Measurements from ENCODE around the gene ATP6V0B.

Gene ATP6V0B

DNA sequence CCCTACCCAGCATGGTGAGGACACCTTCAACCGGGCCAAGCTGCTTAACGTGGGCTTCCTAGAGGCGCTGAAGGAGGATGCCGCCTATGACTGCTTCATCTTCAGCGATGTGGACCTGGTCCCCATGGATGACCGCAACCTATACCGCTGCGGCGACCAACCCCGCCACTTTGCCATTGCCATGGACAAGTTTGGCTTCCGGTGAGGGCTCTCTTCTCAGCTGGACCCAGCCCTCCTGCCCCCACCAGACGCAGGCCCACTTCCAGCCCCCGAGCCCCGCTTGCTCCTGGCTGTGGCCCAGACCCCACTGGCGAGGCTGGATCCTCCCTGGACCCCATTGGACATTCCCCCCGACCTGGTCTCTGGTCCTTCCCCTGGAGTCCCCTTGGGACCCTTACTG is 10.1 kb downstream of the ATP6V0B start:
- H3K4me3 ChIP-seq (ENCODE audit: low read depth, low read length): no peak overlapping the region
- TF ChIP-seq, protein P1, sequence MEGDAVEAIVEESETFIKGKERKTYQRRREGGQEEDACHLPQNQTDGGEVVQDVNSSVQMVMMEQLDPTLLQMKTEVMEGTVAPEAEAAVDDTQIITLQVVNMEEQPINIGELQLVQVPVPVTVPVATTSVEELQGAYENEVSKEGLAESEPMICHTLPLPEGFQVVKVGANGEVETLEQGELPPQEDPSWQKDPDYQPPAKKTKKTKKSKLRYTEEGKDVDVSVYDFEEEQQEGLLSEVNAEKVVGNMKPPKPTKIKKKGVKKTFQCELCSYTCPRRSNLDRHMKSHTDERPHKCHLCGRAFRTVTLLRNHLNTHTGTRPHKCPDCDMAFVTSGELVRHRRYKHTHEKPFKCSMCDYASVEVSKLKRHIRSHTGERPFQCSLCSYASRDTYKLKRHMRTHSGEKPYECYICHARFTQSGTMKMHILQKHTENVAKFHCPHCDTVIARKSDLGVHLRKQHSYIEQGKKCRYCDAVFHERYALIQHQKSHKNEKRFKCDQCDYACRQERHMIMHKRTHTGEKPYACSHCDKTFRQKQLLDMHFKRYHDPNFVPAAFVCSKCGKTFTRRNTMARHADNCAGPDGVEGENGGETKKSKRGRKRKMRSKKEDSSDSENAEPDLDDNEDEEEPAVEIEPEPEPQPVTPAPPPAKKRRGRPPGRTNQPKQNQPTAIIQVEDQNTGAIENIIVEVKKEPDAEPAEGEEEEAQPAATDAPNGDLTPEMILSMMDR (IDR thresholded peaks at IDR 0.05; ENCODE audit: low read depth, low read length, missing control alignments): no peak
- DNase-seq (ENCODE audit: low read depth): no peak

DNA sequence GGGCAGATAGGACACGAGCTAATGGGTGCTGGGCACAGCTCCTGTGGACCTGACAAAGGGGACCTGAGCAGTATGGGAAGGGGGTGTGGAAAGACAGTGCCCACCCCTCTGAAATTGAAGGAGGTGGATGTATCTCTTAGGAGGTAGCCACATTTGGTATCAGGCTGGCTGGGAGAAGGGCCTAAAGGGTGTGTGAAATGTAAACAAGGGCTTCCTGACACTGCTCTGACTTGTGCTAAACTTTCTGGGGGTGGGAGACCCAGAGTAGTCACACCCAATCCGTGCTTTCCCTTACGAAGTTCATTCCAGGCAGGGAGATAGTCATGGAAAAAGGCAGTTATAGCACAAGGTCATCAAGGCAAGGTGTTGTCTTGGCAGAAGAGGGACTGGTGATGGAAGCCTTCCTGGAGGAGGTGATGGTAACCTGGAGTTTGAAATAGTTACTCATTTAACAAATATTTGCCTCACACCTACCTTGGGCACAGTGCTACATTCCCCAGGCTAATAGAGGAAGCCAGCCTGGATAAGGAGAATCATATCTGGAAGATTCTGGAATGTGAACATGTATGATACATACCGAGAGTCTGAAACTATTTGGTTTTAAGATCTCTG is 11.3 kb downstream of the ATP6V0B start:
- no peak overlapping the region for H3K4me3 ChIP-seq (ENCODE audit: low read depth, low read length)
- TF ChIP-seq, protein P1 (IDR thresholded peaks at IDR 0.05; ENCODE audit: low read depth, low read length, missing control alignments): no peak
- DNase-seq (ENCODE audit: low read depth): no peak

DNA sequence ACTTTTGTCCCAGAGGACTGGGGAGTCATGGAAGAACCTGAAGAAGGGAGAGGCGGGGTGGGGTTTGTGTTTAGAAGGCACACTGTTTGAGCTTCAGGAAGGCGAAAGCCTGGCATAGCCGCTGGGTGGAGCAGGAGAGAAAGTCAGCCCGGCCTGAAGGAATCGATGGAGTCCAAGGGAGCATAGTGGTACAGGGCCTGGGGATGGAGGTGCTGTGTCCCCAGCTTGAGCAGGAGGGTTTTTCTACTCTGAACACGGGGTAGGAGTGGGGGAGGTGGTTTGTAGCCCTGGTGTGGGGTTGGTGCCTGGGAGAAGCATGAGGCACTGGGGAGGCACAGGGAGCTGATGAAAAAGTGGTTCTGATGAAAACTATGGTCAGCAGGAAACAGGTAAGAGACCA is 12.0 kb downstream of the ATP6V0B start:
- H3K4me3 ChIP-seq (ENCODE audit: low read depth, low read length): no peak overlapping the region
- TF ChIP-seq, protein P1 (IDR thresholded peaks at IDR 0.05; ENCODE audit: low read depth, low read length, missing control alignments): no peak
- no peak for DNase-seq (ENCODE audit: low read depth)

DNA sequence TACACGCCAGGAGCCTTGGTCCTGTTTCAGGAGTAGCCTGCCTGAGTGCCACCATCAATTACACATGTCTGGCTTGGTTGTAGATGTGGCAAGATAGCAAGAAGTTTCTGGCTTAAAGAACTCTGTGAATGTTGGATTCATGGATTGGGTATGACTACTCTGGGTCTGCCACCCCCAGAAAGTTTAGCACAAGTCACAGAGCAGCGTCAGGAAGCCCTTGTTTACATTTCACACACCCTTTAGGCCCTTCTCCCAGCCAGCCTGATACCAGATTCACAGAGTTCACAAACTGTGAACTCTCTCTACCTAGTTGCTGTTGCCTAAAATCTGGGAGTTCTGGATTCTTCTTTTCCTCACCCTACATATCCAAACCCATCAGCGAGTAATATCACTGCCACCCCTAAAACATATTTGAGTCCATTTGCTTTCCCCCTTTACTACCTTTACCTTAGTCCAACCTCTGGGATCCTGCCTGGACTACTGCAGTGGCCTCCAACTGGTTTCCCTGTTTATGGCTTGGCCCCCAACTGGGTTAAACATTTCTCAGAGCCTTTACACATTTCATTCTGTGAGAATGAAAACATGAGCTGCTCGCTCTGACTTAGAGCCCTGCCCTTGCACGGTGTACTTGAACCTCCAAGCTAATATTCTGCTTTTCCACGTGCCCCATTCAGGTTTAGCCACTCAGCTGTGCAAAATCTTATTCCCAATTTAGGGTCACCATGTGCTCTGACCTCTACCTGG is 12.6 kb downstream of the ATP6V0B start:
- TF ChIP-seq, protein P1 (IDR thresholded peaks at IDR 0.05; ENCODE audit: low read depth, low read length, missing control alignments): no peak
- no peak for DNase-seq (ENCODE audit: low read depth)
- no peak overlapping the region for H3K4me3 ChIP-seq (ENCODE audit: low read depth, low read length)

DNA sequence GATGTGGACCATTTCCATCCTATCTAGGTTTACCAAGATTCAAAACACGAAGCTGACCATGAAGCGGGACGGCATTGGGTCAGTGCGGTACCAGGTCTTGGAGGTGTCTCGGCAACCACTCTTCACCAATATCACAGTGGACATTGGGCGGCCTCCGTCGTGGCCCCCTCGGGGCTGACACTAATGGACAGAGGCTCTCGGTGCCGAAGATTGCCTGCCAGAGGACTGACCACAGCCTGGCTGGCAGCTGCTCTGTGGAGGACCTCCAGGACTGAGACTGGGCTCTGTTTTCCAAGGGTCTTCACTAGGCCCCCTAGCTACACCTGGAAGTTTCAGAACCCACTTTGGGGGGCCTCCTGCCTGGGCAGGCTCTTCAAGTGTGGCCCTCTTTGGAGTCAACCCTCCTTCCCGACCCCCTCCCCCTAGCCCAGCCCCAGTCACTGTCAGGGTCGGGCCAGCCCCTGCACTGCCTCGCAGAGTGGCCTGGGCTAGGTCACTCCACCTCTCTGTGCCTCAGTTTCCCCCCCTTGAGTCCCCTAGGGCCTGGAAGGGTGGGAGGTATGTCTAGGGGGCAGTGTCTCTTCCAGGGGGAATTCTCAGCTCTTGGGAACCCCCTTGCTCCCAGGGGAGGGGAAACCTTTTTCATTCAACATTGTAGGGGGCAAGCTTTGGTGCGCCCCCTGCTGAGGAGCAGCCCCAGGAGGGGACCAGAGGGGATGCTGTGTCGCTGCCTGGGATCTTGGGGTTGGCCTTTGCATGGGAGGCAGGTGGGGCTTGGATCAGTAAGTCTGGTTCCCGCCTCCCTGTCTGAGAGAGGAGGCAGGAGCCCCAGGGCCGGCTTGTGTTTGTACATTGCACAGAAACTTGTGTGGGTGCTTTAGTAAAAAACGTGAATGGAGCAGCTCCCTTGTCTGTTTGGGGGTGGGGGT is 15.8 kb downstream of the ATP6V0B start:
- TF ChIP-seq, protein P1 (IDR thresholded peaks at IDR 0.05; ENCODE audit: low read depth, low read length, missing control alignments): peak; percentile 2
- DNase-seq (ENCODE audit: low read depth): no peak
- H3K4me3 ChIP-seq (ENCODE audit: low read depth, low read length): peak overlapping the region; percentile 64

DNA sequence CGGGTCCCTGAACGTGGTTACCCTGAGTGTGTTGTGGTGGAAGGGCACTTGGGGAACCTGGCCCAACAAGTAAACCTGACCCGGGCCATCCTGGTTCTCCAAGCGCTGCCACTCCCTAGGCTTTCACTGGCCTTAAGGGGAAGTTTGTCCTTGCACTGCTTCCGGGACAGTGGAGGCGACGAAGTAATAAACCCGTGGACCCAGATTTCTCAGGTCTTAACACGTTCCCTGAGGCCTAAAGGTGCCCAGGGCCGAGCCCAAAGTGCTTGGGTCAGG is 16.4 kb downstream of the ATP6V0B start:
- DNase-seq (ENCODE audit: low read depth): no peak
- H3K4me3 ChIP-seq (ENCODE audit: low read depth, low read length): peak overlapping the region; percentile 64
- TF ChIP-seq, protein P1 (IDR thresholded peaks at IDR 0.05; ENCODE audit: low read depth, low read length, missing control alignments): no peak
